Activated CD4-positive, alpha-beta T cell treated with anti-CD3 and anti-CD28 coated beads for 24 hours (primary cell): Measurements from ENCODE around the gene TAX1BP3.

Experiments used
- DNase-seq, 2 donors: peaks; one replicate each; pipeline ENCODE4 v3.0.0-alpha.2; 2020; ENCODE audit warnings: low read depth in 2 of 2

The TAX1BP3 gene

DNA sequence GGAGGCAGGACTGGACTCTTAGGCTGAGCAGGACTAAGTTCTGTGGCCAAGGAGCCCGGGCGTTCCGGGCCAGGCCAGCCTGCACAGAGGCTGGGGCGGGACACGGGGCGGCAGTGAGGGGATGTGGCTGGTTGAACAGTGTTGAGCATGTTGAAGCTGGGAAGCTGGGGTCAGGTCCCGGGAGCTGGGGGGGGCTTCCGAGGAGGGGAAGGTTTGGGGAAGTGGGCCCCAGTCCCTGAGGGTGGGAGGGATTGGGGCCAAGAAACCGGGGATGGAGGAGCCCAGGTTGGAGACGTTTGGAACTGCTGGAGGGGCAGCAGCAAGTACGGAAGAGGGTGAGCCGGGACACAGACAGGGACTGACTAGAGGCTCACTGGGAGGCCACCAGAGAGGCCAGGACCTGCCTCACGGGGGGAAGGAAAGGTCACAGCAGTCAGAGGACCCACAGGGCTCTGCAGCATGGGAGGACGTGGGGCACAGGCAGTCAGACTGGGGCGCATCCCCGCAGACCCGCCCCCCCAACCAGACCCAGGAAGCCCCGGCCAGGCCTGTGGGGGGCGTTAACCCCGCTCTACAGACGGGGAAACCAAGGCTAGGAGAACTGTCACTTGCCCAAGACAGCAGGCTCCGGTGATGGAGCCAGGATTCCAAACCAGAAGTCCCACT, 9.5 kb downstream of the TAX1BP3 start:
- no peak for DNase-seq

DNA sequence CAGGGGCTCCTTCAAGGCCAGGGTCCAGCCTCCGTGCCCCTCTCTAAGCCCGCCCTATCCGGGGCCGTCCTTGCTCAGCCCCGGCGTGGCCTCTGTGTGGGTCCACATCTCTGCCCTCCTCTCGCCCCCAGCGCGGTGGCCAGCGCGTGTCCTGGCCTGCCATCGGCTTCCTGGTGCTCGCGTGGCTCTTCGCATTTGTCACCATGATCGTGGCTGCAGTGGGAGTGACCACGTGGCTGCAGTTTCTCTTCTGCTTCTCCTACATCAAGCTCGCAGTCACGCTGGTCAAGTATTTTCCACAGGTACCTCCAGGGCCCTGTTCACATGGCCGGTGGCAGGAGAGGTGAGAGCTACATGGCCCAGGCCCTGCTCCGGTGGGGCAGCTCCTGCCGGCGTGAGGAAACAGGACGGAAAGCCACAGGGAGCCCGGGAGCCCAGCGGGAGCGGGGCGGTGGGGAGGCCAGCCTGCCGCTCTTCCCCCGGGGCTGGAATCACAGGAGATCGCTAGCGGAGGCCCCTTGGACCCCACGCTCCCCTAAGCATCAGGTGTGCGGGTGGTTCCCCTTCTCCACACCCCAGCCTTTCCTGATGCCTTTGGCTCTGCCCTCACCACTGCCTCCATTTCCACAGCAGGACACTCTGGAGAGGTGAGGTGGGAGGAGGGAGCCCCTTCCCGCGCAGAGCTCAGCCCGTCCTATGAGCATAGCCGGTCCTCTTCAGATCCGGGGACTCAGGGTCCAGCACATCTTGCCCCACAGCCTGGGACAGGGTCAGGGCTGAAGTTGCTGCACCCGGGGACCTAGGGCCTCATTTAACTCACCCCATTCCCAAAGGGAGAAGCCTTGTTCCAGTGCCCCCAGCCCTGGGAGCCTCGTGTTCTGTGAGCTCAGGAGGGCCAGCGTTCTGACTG, 10.2 kb downstream of the TAX1BP3 start:
- DNase-seq = no peak

DNA sequence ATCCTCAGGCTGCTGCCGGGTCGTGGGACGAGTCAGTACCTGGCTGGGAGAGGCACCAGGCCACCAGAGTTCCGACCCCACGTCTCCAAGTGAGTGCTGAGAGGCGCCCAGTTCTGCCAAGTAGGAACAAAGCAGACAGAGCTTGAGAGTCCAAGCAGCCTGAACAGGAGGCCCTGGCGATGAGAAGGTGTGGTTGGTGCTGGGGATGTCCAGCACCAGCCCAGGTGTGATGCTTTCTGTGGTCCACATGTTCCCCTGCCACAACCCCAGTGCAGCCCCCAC, 10.8 kb downstream of the TAX1BP3 start:
- DNase-seq = no peak

GRCh38 chr17:3656755-3657587, 11.4 kb downstream of the TAX1BP3 start:
- DNase-seq = no peak

DNA sequence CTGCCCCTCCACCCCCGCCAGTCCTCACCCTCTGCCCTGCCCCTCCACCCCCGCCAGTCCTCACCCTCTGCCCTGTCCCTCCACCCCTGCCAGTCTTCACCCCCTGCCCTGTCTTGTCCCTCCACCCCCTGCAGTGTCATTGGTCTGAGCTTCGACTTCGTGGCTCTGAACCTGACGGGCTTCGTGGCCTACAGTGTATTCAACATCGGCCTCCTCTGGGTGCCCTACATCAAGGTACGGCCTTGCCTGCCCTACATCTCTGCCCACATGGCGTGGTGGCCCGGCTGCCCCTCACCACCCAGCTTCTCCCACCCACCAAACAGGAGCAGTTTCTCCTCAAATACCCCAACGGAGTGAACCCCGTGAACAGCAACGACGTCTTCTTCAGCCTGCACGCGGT, 12.0 kb downstream of the TAX1BP3 start:
- DNase-seq = no peak

DNA sequence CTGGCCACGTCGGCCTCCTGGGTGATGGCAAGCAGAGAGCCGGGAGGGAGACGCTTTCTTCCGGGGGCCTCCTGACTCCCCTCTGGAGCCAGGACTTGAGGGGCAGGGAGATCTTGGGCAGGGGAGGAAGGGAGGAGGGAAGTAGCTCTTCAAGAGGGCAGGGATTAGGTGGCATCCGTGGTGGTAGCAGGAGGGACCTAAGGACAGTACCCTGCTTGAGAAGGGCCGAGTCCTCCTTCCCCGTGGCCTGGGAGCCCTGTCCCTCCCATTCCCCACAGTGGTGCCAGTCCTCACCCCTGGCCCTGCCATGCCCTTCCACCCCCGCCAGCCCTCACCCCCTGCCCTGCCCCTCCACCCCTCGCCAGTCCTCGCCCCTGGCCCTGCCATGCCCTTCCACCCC, 12.6 kb downstream of the TAX1BP3 start:
- DNase-seq = no peak

- peak in 1 of 2 donors; percentile 44 for DNase-seq
These were observed 20.4 kb downstream of the TAX1BP3 start for GRCh38 chr17:3647769-3648555.

- DNase-seq = no peak
These were observed 21.1 kb downstream of the TAX1BP3 start for GRCh38 chr17:3647251-3647650.

DNA sequence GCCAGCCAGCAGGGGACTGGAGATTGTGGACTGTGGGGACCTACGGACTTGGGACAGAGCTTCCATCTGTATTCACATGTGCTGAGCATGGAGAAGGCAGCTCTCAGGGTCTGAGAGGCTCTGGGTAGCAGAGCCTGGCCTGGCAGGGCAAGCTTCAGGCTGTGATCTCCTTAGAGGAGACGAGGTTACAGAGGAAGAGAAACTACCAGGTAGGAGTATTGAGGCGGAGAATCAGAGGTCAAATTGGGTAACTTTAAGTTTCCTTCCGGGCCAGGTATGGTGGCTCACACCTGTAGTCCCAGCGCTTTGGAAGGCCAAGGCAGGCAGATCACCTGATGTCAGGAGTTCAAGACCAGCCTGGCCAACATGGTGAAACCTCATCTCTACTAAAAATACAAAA, 23.1 kb downstream of the TAX1BP3 start:
- no peak for DNase-seq

GRCh38 chr17:3643889-3644349, 24.5 kb downstream of the TAX1BP3 start:
- no peak for DNase-seq

- no peak for DNase-seq
These were observed 26.5 kb downstream of the TAX1BP3 start for GRCh38 chr17:3641717-3642486.

DNA sequence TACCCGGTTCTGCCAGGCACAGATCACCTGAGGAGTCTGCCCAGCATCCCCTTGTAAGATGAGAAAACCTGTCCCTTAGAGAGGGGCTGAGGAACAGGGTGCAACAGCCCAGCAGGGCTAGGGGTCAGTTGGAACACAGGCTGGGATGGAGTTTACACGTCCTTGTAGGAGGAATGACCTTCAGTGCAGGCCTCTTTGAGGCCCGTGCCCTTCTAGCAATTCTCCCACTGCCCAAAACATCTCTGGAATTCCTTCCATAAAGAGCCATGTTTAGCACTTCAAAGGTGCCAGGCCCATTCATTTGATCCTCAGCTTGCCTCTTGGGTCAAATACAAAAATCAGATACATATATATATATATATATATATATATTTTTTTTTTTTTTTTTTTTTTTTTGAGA, 27.4 kb downstream of the TAX1BP3 start:
- no peak for DNase-seq

DNA sequence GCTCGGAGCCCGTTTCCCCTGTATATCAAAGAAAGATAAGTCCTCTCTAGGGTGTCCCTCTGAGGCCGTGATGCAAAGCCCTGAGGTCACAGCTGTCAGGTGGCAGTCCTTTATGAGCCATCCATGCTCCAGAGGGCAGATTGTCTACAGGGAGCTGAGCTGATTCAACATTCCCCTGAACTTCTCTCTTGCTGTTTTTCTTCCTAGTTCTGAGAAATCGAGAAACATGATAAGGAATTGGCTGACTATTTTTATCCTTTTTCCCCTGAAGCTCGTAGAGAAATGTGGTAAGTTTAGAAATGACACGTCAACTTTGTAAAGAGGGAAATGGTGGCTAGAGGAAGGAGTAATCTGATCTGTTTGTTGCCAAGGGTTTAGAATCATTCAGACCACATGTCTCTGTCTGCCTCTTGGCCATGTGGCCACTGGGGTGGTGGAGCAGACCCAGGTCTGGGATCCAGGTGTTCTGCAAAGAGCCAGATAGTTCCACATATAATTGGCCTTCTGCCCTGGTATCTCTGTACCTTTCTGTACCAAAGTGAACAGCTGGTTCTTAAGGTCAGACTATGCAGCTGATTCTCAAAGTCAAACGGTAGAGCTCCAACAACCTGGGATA, 28.3 kb downstream of the TAX1BP3 start:
- peak in 1 of 2 donors; percentile 41 for DNase-seq

- DNase-seq = no peak
These were observed 31.4 kb downstream of the TAX1BP3 start for GRCh38 chr17:3636908-3637373.

GRCh38 chr17:3636154-3636907, 32.0 kb downstream of the TAX1BP3 start, which contains the start of the genes CTNS and SHPK:
Gene CTNS (plus strand): TSS chr17:3636760. CDS start chr17:3640207, 3,447 bp downstream.
Gene SHPK (minus strand): TSS chr17:3636250. CDS start chr17:3636219, 31 bp downstream.
- DNase-seq = peak; percentile 91

GRCh38 chr17:3635474-3636153, 32.8 kb downstream of the TAX1BP3 start:
- no peak for DNase-seq

DNA sequence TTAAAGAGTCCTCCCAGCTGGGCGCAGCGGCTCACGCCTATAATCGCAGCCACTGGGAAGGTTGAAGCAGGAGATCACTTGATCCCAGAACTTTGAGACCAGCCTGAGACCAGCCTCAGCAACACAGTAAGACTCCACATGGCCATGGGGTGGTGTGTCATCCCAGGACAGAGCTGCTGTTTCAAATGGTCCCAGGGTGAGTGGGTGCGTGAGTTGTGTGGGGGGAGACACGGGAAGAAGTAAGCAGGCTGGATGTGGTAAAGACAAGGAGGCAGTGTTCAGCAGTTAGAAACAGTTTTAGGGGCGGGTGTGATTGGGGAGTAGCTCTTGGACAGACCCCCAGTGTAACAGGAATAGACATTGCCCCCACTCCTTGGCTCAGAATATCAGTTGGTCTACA, 36.1 kb downstream of the TAX1BP3 start:
- DNase-seq = no peak

GRCh38 chr17:3630781-3631180, 37.6 kb downstream of the TAX1BP3 start:
- no peak for DNase-seq

- DNase-seq = no peak
These were observed 40.6 kb downstream of the TAX1BP3 start for GRCh38 chr17:3627769-3628167.
